Loucy (cell line): Measurements from ENCODE around the gene NMUR1.

Experiments
- H2AFZ ChIP-seq: fragments of 200-600 bp; sonication (generic); 2 replicates; pipeline ENCODE4 v1.6.0; 2016; ENCODE audit warnings: antibody characterized with exemption, mild to moderate bottlenecking, low read length, moderate library complexity
- H3F3A ChIP-seq: fragments of 200-600 bp; 2 replicates; pipeline ENCODE4 v1.6.0; 2016; ENCODE audit warnings: antibody characterized with exemption, low read depth, mild to moderate bottlenecking
- H3K27me3 ChIP-seq: fragments of 200-600 bp; sonication (generic); 2 replicates; pipeline ENCODE4 v1.6.1; 2014; ENCODE audit warnings: low read length, mild to moderate bottlenecking; ENCODE audit not compliant: insufficient read depth, poor library complexity, severe bottlenecking
- H3K36me3 ChIP-seq: fragments of 200-600 bp; sonication (generic); 2 replicates; pipeline ENCODE4 v1.6.1; 2016; ENCODE audit warnings: low read length; ENCODE audit not compliant: insufficient read depth
- H3K4me1 ChIP-seq: fragments of 200-600 bp; sonication (generic); 2 replicates; pipeline ENCODE4 v1.5.1; 2014; ENCODE audit warnings: low read length, mild to moderate bottlenecking; ENCODE audit not compliant: insufficient read depth, poor library complexity, severe bottlenecking
- H3K4me2 ChIP-seq: fragments of 200-600 bp; sonication (generic); 2 replicates; pipeline ENCODE4 v1.6.0; 2014; ENCODE audit warnings: antibody characterized with exemption, low read length, low read depth, mild to moderate bottlenecking; ENCODE audit not compliant: poor library complexity, severe bottlenecking
- H3K4me3 ChIP-seq: fragments of 200-600 bp; sonication (generic); 2 replicates; pipeline ENCODE4 v1.5.1; 2014; ENCODE audit warnings: low read length, mild to moderate bottlenecking, mixed read lengths; ENCODE audit not compliant: poor library complexity, severe bottlenecking
- H3K79me2 ChIP-seq: fragments of 200-600 bp; sonication (generic); 2 replicates; pipeline ENCODE4 v1.6.1; 2014; ENCODE audit warnings: low read length; ENCODE audit not compliant: insufficient read depth
- H3K9ac ChIP-seq: fragments of 200-600 bp; sonication (generic); 2 replicates; pipeline ENCODE4 v1.6.0; 2014; ENCODE audit warnings: mild to moderate bottlenecking, low read depth, low read length, moderate library complexity; ENCODE audit not compliant: poor library complexity, severe bottlenecking
- H3K9me2 ChIP-seq: fragments of 200-600 bp; sonication (generic); replicated peaks from 2 replicates; pipeline ENCODE4 v1.6.1; 2016; ENCODE audit warnings: low read depth, low read length, mixed read lengths
- H3K9me3 ChIP-seq: fragments of 200-600 bp; sonication (generic); 2 replicates; pipeline ENCODE4 v1.6.1; 2014; ENCODE audit warnings: mild to moderate bottlenecking, antibody characterized with exemption, low read length, low read depth; ENCODE audit not compliant: insufficient read depth
- H4K20me1 ChIP-seq: fragments of 200-600 bp; sonication (generic); 2 replicates; pipeline ENCODE4 v1.6.0; 2014; ENCODE audit warnings: antibody characterized with exemption, low read length, mild to moderate bottlenecking; ENCODE audit not compliant: insufficient read depth, poor library complexity, severe bottlenecking
- EZH2phosphoT487 ChIP-seq: fragments of 200-600 bp; IDR thresholded peaks from 2 replicates; pipeline ENCODE4 v1.6.1; 2018; ENCODE audit warnings: antibody characterized with exemption, mild to moderate bottlenecking, moderate library complexity, borderline replicate concordance
- TF ChIP-seq, protein P1 (sequence below): fragments of 200-600 bp; sonication (generic); conservative IDR thresholded peaks from 2 replicates; pipeline ENCODE4 v1.5.1; 2014; ENCODE audit warnings: mild to moderate bottlenecking, antibody characterized with exemption, low read length

The NMUR1 gene

DNA sequence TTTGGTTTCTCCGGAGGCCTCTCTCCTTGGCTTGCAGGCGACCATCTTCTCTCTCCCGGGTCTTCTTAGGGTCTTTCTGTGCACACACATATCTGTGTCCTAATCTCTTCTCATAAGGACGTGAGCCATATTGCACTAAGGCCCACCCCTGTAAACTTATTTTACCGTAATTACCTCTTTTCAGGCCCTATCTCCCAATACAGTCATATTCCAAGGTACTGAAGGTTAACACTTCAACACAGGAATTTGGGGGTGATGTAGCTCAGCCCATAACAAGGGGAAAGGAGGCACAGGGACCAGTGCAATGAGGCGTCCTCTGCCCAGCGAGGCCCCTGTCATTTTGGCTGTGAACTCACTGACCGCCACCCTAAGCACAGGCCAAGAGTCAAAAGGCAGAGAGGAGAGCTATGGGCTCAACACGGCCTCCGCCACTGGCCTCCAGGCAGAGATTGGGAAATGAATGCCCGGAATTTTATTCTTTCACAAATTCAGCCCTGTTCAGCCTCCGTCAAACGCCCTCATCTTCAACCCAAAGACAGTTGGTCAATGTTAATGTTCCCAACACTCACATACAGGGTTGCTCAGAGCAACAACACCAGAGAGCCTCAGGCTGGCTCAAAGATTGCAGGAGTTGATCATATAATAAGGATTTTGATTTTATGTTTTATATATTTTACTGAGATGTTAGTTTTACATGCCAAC is 15.9 kb upstream of the NMUR1 start:
- Histone ChIP-seq H2AFZ (no peak overlapping the region), H3K4me3 (peak overlapping the region; percentile 57), H3F3A (peaks cover 6% of the 10 kb centered on the region), H3K27me3 (no peaks in the 10 kb centered on the region), H3K9me3 (peaks cover 13% of the 10 kb centered on the region), H3K9me2 (no peaks in the 10 kb centered on the region), H3K4me1 (peaks cover 37% of the 10 kb centered on the region), H4K20me1 (no peaks in the 10 kb centered on the region), H3K9ac (peak overlapping the region; percentile 25), H3K79me2 (no peaks in the 10 kb centered on the region), H3K4me2 (peak overlapping the region; percentile 73), H3K36me3 (no peaks in the 10 kb centered on the region)
- TF ChIP-seq, protein P1, sequence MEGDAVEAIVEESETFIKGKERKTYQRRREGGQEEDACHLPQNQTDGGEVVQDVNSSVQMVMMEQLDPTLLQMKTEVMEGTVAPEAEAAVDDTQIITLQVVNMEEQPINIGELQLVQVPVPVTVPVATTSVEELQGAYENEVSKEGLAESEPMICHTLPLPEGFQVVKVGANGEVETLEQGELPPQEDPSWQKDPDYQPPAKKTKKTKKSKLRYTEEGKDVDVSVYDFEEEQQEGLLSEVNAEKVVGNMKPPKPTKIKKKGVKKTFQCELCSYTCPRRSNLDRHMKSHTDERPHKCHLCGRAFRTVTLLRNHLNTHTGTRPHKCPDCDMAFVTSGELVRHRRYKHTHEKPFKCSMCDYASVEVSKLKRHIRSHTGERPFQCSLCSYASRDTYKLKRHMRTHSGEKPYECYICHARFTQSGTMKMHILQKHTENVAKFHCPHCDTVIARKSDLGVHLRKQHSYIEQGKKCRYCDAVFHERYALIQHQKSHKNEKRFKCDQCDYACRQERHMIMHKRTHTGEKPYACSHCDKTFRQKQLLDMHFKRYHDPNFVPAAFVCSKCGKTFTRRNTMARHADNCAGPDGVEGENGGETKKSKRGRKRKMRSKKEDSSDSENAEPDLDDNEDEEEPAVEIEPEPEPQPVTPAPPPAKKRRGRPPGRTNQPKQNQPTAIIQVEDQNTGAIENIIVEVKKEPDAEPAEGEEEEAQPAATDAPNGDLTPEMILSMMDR: no peak
- no peak for TF ChIP-seq EZH2phosphoT487

DNA sequence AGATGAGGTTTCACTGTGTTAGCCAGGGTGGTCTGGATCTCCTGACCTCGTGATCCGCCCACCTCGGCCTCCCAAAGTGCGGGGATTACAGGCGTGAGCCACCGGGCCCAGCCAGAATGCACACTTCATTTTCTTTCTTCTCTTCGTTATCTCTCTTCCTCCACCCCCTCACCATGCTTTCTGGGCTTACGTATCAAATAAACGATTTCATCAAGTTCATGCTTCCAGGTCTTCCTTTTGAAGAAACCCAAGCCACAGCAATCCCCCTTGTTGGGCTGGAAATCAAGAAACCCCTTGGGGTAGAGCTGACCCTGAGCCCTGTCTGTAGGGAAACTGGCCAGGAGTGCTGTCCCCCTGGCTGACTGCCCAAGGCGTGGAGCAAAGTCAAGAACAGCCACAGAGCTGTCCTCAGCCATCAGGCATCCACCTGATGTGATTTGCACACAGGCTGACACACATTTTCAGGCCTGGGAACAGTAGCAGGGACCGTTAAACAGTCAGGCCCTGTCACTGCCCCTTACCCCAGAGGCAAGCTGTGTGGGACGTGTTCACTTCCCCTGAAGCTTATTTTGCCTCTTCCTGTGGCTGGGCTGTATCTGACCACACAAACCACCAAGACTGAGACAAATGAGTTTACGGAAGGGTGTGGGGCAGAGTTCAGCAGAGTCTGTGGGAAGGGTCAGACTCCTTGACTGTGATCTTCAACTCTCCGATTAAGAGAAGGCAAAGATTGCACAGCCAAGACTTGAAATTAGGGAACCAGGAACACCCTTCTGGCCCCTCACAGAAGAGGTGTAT is 15.1 kb upstream of the NMUR1 start:
- H3K4me3 ChIP-seq: peak overlapping the region; percentile 57
- no peaks in the 10 kb centered on the region for H3K79me2 ChIP-seq
- no peak overlapping the region for H2AFZ ChIP-seq
- peaks cover 40% of the 10 kb centered on the region for H3K4me1 ChIP-seq
- H3K9me3 ChIP-seq: peaks cover 13% of the 10 kb centered on the region
- H3K9me2 ChIP-seq: no peaks in the 10 kb centered on the region
- peaks cover 6% of the 10 kb centered on the region for H3F3A ChIP-seq
- H3K27me3 ChIP-seq: no peaks in the 10 kb centered on the region
- no peak for TF ChIP-seq EZH2phosphoT487
- TF ChIP-seq, protein P1: no peak
- H3K4me2 ChIP-seq: peak overlapping the region; percentile 73
- H3K36me3 ChIP-seq: no peaks in the 10 kb centered on the region
- peak overlapping the region; percentile 54 for H3K9ac ChIP-seq
- H4K20me1 ChIP-seq: no peaks in the 10 kb centered on the region

DNA sequence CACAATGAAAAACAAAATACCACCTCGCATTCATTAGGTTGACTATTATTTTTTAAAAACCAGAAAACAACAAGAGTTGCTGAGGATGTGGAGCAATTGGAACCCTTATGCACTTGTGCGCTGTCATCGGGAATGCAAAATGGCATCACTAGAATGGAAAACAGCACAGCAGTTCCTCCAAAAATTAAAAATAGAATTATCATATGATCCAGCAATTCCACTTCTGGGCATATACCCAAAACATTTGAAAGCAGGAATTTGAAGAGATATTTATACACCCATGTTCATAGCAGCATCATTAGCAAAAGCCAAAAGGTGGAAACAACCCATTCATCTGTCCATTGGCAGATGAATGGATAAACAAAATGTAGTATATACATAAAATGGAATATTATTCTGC is 11.9 kb upstream of the NMUR1 start:
- H3K79me2 ChIP-seq: no peaks in the 10 kb centered on the region

More for the DNA sequence above, 11.9 kb upstream of the NMUR1 start:
- Histone ChIP-seq H3K4me3 (no peak overlapping the region), H3F3A (peaks cover 6% of the 10 kb centered on the region), H4K20me1 (no peaks in the 10 kb centered on the region), H3K9me2 (no peaks in the 10 kb centered on the region), H3K4me2 (no peak overlapping the region), H3K9me3 (peaks cover 13% of the 10 kb centered on the region), H3K27me3 (no peaks in the 10 kb centered on the region), H2AFZ (no peak overlapping the region), H3K9ac (no peak overlapping the region), H3K36me3 (no peaks in the 10 kb centered on the region), H3K4me1 (peaks cover 37% of the 10 kb centered on the region)
- TF ChIP-seq, protein P1: no peak
- TF ChIP-seq EZH2phosphoT487: no peak
